C4-2B (cell line): Measurements from ENCODE around the gene SH3RF3.

Source experiments
- H3K27ac ChIP-seq: fragments of 450-650 bp; 2 replicates; pipeline ENCODE4 v1.5.1; 2017
- ZFX ChIP-seq: fragments of 450-650 bp; IDR thresholded peaks from 2 replicates; pipeline ENCODE4 v1.6.1; 2017
- TF ChIP-seq, protein P1 (sequence below): fragments of 450-650 bp; conservative IDR thresholded peaks from 2 replicates; pipeline ENCODE4 v1.5.1; 2017; ENCODE audit warnings: mild to moderate bottlenecking

SH3RF3 gene

DNA sequence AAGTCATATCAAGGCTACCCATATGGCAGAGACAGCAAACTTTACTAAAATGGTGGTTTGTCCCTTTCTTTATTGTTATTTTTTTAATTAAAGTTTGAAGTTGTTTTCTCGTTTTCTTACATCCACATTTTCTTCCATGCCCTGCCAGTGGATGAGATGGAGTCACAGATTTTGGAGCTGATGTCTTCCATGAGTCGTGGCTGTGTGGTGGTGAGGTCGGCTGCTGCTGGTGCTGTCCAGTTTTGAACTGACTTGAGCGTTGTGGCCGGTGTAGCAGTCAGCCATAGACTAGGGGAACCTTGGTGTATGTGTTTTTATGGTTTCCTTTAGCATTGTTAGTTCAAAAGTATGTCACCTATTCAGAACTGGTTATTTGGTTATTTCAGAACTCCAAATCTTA, 182.8 kb downstream of the SH3RF3 start:
- H3K27ac ChIP-seq, result no peak overlapping the region
- TF ChIP-seq ZFX, result no peak
- TF ChIP-seq, protein P1, sequence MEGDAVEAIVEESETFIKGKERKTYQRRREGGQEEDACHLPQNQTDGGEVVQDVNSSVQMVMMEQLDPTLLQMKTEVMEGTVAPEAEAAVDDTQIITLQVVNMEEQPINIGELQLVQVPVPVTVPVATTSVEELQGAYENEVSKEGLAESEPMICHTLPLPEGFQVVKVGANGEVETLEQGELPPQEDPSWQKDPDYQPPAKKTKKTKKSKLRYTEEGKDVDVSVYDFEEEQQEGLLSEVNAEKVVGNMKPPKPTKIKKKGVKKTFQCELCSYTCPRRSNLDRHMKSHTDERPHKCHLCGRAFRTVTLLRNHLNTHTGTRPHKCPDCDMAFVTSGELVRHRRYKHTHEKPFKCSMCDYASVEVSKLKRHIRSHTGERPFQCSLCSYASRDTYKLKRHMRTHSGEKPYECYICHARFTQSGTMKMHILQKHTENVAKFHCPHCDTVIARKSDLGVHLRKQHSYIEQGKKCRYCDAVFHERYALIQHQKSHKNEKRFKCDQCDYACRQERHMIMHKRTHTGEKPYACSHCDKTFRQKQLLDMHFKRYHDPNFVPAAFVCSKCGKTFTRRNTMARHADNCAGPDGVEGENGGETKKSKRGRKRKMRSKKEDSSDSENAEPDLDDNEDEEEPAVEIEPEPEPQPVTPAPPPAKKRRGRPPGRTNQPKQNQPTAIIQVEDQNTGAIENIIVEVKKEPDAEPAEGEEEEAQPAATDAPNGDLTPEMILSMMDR, result no peak

DNA sequence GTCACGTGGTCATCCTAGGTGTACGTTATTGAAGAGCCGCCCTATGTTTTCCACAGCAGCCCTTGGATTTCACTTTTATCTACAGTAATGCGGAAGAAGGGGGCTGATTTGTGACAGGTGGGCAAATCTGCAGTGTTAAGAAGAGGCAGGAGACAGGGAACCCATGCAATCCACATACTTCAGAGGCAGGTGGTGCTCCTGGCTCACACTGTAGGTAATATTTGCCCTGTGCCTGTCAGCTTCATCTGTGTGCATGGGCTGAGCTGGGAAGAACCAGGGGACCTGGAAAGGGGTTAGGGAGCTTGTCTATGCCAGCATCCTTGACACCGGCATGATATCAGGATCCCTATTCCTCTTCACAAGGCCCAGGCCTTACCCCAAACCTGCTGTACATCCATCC, 183.9 kb downstream of the SH3RF3 start:
- TF ChIP-seq ZFX, result no peak
- TF ChIP-seq, protein P1, result no peak
- H3K27ac ChIP-seq, result no peak overlapping the region

DNA sequence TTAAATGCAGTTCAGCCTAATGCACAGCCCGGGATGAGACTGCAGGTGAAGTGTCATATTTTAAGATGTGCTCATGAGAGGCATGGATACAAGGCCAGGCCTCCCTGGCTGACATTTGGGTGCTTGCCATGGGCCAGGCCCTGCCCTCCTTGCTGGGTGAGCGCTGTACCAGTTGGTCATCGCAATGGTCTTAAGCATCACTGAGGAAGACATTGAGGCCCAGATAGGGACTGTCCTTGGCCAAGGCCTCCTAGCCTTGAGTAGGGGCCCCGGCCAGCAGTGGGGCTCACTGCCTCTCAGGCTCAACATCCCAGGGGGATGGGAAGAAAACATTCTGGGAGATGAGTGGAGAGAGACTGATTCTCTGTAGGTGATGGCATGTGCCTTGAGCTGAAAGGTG, 184.3 kb downstream of the SH3RF3 start:
- no peak overlapping the region for H3K27ac ChIP-seq
- TF ChIP-seq, protein P1, result no peak
- TF ChIP-seq ZFX, result no peak

DNA sequence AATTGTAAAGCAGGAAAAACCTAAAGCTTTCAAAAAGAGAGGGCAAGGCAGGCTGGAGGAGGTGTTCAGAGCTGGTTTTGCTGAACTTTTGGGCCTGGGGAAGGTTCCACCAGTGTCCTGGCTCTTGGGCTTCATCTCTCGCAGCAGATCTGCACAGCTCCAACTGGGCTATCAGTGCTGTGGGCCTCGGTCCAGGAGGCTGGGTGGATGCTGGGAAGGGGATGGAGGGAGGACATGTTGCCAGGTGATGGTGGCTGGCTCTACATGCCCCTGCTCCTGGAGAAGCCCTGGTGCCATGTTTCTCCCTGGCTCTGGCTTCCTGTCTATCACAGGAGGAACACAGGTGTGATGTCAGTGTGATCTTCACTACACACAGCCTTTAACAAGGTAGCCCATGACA, 187.1 kb downstream of the SH3RF3 start:
- TF ChIP-seq ZFX, result no peak
- TF ChIP-seq, protein P1, result no peak
- H3K27ac ChIP-seq, result no peak overlapping the region

DNA sequence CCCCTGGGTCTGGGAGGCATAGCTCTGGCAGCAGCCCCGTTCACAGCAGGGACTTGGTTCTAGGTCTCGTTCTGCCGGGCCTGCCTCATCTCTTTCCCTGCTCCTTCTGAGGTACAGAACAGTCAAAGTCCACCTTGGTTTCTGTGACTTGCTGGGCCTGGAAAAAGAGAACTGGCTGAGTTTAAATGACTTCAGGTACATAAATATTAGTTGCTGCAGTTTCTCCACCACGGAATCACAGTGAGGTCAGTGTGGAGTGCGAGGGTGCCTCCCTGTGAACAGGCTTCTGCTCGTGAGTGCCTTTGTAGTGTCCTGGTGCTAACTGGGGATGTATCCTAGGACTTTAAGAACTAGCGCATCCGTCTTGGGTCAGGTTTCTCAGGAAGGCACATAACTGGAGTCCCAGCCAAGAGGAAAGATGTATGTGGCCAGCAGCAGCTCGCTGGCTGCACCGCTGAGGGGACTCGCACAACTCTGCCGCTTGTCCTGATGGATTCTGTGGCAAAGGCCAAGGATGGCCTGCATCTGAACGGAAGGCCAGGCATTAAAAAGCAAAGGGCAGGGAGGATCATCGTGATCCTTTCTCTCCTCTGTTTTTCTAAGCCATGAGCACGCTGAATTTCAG, 188.6 kb downstream of the SH3RF3 start:
- H3K27ac ChIP-seq, result no peak overlapping the region
- TF ChIP-seq, protein P1, result no peak
- no peak for TF ChIP-seq ZFX

DNA sequence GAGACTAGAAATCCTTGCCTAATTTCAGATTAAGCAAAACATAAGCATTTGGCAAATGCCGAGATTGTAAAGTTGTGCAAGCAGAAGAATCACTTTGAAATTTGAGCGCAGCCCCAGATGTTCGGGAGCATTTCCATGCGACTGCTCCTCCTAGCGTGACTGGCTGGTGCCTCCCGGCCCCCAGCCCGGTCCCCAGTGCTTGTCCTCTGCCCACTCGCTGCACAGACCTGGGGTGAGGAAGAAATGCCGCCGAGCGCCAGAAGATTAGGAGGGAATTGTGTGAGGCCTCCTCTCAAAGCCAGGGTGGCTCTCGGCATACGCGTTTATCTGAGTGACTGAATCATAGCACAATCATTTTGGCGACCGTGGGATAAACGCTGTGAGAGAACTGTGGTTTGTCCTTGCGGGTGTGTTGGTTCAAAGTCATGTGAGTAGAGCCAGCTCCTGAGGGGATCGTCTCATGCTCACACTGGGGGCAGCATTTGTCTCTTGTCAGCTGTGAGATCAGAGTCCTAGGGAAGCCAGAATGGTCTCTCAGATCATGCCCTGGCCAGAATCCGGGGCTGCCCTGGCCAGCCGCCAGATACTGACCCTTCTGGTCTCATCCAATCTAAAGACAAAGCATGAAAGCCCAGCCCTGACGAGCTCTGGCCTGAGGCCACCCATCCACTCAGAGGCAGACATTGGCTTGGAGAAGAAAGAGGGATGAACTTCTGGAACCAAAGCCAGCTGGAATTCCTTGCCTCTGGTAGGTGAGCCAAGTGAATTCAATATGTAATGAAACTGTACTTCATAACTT, 189.3 kb downstream of the SH3RF3 start:
- no peak overlapping the region for H3K27ac ChIP-seq
- TF ChIP-seq, protein P1, result no peak
- no peak for TF ChIP-seq ZFX

DNA sequence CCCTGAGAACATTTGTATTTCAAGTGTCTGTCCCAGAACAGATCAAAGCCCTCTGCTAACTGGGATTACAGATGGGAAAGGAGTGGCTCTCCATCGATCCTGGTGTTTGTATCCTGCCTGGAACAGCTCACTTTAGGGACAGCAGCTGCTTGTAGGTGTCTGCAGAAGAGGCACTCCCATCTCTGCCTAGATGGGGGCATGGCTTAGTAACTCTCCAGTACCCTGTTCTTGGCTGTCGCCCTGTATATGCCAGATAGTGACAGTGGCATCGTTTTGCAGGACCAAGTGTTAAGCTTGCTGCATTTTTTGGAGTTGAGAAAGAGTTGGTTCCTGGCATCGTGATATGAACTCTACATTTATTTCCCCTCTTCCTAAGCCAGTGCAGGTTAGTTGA, 189.9 kb downstream of the SH3RF3 start:
- H3K27ac ChIP-seq, result no peak overlapping the region
- TF ChIP-seq, protein P1, result no peak
- no peak for TF ChIP-seq ZFX
